ENCODE results near the gene SLC25A44.

The SLC25A44 gene

DNA sequence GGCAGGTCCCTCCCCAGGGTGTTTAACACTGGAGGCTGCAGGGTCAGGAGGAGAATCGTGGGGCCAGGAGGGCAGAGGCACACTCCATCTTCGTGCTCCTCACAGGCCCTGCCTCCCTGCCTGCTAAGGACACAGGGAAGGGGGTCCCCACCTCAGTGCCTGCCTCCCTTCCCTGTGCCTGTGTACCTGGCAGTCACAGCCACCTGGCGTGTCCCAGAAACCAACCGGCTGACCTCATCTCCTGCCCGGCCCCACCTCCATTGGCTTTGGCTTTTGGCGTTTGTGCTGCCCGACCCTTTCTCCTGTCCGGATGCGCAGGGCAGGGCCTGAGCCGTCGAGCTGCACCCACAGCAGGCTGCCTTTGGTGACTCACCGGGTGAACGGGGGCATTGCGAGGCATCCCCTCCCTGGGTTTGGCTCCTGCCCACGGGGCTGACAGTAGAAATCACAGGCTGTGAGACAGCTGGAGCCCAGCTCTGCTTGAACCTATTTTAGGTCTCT is 47.5 kb downstream of the SLC25A44 start:
- DNase-seq (ENCODE audit: low read depth in 2 of 2), result no peak

DNA sequence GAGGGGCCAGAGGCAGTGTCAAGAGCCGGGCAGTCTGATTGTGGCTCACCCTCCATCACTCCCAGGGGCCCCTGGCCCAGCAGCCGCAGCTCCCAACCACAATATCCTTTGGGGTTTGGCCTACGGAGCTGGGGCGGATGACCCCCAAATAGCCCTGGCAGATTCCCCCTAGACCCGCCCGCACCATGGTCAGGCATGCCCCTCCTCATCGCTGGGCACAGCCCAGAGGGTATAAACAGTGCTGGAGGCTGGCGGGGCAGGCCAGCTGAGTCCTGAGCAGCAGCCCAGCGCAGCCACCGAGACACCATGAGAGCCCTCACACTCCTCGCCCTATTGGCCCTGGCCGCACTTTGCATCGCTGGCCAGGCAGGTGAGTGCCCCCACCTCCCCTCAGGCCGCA is 48.0 kb downstream of the SLC25A44 start, which contains the start of gene BGLAP:
BGLAP (plus strand) TSS at position 259 of the 400 bp plus-strand sequence; CDS start at position 307, 48 bp downstream.
- DNase-seq (ENCODE audit: low read depth in 2 of 2), result no peak

DNA sequence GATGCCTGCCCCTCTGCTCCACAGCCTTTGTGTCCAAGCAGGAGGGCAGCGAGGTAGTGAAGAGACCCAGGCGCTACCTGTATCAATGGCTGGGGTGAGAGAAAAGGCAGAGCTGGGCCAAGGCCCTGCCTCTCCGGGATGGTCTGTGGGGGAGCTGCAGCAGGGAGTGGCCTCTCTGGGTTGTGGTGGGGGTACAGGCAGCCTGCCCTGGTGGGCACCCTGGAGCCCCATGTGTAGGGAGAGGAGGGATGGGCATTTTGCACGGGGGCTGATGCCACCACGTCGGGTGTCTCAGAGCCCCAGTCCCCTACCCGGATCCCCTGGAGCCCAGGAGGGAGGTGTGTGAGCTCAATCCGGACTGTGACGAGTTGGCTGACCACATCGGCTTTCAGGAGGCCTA is 48.8 kb downstream of the SLC25A44 start:
- no peak for DNase-seq (ENCODE audit: low read depth in 2 of 2)

DNA sequence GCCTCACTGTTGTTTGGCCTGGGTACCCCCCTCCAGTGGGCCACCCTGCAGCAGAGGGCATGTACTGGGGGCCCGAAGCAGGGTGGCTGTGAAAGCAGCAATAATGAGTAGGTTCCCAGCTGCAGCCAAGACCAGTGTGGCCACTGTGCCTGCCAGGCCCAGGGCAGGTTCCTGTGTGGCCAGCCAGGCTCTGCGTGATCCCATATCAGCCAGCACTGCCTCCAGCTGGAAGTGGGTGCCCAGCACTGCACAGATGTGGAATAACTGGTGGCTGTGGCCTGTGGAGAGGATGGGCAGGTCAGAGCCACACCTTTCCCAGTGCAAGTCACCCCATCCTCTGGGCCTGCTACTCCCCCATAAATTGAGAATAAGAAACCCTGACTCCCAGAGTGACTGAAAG is 50.2 kb downstream of the SLC25A44 start:
- no peak for DNase-seq (ENCODE audit: low read depth in 2 of 2)

DNA sequence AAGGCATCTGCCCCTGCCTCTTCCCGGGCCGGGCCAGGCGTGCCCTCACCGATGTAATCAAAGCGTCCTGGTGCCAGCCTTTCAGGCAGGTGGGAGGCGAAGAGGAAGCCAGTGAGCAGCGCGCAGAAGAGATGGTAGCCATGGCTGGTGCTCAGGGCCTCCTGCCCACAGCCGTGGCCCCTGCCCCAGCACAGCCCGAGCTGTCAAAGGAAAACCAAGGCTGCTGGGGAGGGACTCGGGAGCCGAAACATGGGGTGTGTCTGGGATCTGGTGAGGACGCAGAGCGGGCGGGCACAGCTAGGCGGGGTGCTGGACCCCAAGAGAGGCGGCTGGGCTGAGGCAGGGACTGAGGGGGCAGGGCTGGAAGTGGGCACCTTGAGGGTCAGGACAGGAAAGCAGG is 50.8 kb downstream of the SLC25A44 start:
- no peak for DNase-seq (ENCODE audit: low read depth in 2 of 2)

DNA sequence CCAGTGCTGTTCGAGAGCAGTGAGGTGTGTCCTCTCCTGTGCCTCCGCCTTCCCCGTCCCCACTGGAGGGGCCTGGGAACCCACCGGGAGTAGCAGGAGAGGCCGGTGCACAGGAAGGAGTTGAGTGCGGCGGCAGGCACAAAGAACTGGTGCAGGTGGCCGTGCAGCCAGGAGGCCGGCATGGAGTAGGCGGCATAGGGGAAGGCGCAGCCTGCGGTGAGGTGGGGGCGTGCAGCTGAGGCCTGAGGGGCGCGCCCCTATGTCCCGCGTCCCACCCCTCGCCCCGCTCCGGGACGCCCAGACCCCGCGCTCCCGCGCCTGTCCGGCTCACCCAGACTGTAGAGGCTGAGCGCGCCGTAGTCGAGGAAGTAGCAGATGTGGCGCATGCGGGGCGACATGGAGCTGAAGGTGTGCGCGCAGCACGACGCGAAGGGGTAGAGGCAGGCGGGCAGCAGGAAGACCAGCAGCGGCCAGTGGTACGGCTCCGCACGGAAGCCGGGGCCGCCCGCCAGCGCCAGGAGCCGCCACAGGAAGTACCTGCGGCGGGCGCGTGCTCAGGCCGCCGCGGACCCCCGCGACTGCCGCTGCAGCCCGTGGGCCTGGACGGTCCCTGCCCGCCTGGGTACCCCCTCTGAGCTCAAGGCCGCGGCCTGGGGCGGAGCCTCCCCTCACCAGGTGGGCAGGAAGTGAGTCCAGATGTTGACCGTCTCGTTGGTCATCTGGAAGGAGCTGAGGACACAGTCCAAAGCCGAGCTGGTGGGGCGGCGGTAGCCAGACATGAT is 51.7 kb downstream of the SLC25A44 start:
- no peak for DNase-seq (ENCODE audit: low read depth in 2 of 2)

DNA sequence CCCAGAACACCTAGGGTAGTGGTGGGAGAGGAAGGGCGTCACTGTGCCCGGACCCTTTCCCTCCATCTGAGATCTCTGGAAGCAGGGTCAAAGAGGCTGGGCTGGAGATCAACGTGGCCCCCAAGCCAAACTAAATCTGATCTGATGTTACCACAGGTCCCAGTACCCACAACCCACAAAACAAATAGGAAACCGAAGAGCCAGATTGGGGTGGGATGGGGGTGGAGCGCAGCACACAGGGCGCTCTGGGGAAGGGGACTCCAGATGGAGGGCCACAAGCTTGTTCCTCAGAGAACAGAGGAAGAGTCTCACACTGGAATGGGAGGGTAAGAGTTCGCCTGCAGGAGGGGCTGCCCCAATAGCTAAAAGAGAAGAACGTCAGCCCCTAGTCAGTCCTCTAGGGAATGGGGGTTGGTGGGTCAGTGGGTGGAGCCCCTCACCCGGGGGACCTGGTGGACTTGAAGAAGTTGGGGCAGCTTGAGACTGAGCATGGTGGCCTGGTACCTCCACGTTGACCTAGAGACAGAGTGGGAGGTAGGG is 52.4 kb downstream of the SLC25A44 start:
- DNase-seq (ENCODE audit: low read depth in 2 of 2), result no peak

DNA sequence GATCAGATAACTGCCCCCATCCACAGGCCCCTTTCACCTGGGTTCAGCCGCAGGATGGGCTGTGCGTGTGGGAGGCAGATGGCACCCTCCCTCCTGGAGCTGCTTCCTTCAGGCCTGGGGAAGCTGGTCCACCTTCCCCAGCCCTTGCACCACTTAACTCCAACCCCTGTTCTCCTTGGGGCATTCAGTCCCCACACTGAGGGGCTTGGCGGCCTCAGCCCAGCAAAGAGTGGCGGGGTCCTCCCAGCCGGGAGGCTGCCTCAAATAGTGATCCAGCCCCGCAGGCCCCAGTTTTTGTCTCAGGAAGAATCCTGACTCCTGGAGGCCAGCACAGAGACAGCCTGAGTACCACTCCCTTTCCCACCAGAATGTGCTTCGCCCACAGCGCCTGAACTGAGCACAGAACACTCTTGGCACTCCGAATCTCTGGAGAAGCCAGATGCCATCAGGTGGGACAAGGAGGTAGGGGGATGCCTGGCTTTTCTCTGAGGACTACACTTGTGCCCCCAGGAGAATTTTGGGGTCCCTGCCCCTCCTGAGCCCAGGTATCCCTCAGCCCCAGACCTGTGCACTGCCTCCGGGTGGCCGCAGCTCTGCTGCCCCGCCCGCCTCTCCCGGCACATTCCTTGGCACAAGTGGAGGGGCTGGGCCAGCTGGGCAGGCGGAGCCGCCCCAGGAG is 53.0 kb downstream of the SLC25A44 start:
- no peak for DNase-seq (ENCODE audit: low read depth in 2 of 2)

DNA sequence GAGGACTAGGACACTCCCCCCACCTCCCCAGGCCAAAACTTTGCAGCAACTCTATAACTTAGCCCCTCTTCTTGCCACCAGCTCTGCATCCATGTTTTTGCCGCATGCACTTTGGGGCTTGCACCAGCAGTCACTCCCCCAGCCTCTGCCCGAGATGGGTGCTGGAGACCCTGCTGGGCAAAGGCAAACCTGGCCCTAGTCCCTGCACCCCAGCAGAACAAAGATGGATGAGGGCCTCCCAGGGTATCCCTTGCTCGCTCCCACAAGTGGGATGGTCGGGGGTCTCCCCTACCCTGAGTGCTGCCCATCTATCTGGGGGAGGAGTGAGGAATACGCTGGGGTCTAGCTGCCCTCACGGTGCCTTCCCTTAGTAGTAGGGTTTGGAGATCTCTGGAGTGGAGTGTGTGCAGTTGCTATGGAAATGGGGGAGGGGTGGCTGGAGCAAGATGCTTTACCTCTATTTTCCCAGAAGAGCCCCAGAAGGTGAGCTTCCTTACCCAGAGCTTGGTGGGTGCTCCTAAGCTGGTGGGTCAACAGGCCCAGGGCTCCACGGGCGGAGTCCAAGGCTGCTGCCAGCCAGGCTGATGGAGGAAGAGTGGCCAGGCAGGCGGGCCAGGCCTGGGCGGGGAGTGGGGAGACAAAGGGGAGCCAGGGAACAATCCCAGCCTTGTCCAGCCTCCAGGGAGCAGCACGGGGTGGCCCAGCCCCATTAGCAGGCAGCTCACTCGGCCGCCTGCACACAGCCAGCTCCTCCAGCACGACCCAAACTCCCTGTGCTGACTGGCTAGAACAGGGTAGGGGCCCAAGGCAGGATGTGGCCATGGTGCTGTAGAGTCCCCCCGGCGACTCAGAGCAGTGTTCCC is 53.8 kb downstream of the SLC25A44 start, which contains the start of gene PAQR6:
PAQR6 (minus strand) TSS at position 597 of the 863 bp plus-strand sequence. CDS start 1,325 bp downstream, outside the sequence.
- DNase-seq (ENCODE audit: low read depth in 2 of 2), result no peak

DNA sequence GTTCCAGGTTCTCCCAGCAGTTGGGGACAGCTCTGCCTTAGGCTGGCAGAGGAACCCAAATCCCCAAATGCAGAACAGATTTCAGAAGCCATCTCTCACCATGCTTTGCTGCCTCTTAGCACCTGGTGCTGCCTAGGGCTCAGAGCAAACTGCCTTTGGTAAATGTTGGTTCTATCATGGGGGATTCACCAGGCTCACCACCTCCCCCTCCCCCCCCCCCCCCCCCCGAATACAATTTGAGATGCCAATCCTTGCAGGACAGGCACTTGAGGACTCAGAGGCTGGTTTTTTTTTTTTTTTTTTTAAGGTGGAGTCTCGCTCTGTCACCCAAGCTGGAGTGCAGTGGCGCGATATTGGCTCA is 54.4 kb downstream of the SLC25A44 start:
- no peak for DNase-seq (ENCODE audit: low read depth in 2 of 2)

DNA sequence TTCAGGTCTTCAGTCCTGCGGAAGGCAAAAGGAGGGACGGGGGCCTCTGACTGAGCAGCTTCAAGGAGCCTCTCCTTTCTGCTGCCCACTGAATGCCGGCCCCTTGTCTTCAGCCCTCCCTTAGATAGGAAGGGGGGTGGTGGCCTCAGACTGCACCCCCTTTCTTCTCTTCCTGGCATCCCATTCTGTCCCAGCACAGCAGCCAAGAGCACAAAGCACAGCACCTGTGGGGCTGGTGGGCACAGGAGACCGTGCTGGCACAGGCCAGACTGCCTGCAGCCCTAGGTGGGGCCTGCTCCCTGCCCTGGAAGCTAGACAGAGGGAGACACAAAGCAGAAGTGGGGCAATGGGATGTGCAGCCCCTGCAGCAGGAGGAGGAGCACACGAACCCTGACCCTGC is 55.7 kb downstream of the SLC25A44 start:
- no peak for DNase-seq (ENCODE audit: low read depth in 2 of 2)

DNA sequence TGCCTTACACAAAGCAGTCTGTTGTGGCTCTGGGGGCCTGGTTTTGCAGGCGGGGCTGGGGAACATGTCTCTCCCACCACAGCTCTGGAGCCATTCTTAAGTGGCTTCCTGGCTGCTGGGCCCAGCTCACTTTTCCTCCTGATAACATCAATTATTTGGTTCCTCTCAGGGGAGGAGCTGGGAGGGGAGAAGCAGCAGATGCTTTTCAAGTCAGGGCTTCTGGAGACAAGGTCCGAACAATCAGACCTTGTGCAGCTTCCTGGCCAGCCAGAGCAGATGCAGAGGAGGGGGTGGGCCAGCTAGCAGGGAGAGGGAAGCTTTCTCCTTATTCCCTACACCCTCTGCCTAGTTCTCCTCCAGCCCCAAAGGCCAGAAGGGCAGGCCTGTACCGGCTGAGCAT is 57.6 kb downstream of the SLC25A44 start:
- no peak for DNase-seq (ENCODE audit: low read depth in 2 of 2)

DNA sequence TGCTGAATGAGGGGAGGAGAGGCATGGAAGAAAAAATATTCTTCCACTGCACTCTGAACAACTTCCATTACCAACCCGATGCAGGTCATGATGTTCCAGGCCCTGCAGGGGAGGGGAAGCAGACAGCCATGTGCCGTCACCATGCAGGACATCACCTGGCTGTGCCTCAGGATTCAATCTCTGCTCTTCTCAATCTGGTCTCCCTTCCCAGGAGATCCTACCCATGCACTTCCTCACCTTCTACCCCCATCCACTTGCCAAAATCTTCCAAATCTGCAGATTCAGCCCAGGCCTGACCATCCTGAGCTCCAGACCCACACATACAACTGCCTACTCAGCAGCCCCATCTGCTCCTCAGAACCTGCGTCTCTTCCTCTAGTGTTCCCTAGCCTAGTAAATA is 59.7 kb downstream of the SLC25A44 start:
- no peak for DNase-seq (ENCODE audit: low read depth in 2 of 2)

DNA sequence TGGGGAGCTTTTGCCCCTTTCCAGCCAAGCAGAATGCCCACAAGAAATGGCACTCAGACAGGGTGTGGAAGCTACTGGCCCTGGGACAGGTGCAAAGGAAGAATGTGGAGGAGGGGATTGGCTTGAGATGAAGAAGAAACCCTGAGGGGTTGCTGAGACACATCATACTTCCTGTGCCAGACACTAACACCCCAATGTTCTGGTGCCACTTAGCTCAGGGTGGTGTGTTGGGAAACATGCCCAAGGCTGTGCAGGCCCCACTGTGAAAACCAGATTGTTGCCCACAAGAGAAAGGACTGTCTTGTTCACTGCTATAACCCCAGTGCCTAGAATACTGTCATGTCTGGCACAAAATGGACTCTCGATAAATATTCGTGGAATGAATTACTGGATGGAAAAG is 63.8 kb downstream of the SLC25A44 start:
- DNase-seq (ENCODE audit: low read depth in 2 of 2), result no peak

DNA sequence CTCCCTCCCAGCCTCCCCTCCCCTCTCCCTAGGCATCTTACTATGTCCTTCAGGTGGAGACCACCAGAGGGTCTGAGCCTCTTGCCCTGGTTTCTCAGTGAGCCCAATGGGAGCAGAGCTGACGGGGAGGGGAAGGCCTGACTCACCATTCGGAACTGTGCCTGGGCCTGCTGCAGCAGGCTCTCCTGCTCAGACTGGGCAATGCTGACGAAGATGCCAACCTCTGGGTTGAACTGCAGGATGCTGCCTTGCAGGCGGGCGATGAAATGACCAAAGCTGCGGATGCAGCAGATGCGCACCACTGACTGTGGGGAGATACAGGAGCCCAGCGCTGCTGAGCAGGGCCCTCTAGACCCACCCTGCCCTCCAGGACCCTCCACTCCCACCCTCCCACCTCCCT is 65.0 kb downstream of the SLC25A44 start:
- no peak for DNase-seq (ENCODE audit: low read depth in 2 of 2)

DNA sequence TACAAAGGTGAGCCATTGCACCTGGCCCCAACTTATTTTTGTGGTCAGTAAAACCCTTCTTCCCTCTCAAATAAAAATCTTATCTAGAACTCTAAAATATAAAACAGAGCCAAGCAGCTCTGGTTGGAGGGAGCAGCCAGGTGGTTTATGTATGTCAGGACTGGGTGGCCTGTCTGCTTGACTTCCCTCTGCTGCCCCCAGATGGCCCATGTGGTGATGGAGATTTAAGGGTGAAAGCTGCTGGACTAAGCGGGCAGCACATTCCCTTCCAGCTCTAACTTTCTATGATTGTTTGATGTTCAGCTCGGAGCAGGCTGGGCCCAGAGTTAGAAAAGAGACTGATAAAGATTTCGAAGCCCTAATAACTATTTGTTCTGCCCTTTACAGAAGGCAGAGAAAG is 65.9 kb downstream of the SLC25A44 start:
- no peak for DNase-seq (ENCODE audit: low read depth in 2 of 2)

DNA sequence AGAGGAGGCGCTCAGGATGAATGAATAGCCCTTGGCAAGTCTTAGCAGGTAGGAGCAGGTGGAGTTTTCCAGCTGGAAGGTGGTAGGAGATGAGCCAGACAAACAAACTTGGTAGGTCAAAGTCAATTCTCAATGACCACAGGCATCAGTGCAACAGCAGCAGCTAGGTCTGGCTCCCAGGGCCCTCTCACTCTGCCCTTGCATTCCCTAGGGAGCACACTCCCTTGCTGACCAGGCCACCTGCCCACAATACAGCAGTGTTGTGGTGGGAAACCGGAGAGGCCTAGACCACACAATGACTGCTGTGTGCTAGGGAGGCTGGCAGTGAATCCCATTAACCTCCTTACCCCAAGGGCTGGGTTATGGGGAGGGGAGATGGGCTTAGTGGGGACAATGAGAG is 67.0 kb downstream of the SLC25A44 start:
- DNase-seq (ENCODE audit: low read depth in 2 of 2), result no peak

Measured in fibroblast of skin of left quadriceps (primary cell).